OCI-LY7 (cell line): Measurements from ENCODE around the gene ARV1. TPM values are rescaled to one million over a fixed set of nuclear protein-coding genes. Genes with fewer than 3 reads are reported as not detected.

Source experiments
- BruUV-seq: library from RNA; stranded (reverse); fragments of 400-500 nt; replicated peaks from 2 replicates; lab custom pipeline; 2021; lab: Mats Ljungman, UMichigan
- CTCF ChIA-PET: fragments of 300-600 bp; sonication (Branson Sonifier 250); formaldehyde crosslinking; loops from one replicate; lab custom pipeline; 2022; ENCODE audit warnings: antibody characterized with exemption; ENCODE audit not compliant: unreplicated experiment; lab: Charles Lee
- POLR2A ChIA-PET: fragments of 300-600 bp; sonication (Branson Sonifier 250); formaldehyde crosslinking; loops from one replicate; lab custom pipeline; 2022; ENCODE audit warnings: antibody characterized with exemption; lab: Charles Lee
- DNase-seq: peaks from one replicate; pipeline ENCODE4 v3.0.0-alpha.2; 2015; ENCODE audit warnings: low spot score
- H2AFZ ChIP-seq: fragments of 200-600 bp; sonication (generic), shearing (Covaris generic); 2 replicates; pipeline ENCODE4 v1.6.1; 2014; ENCODE audit warnings: mild to moderate bottlenecking, antibody characterized with exemption, low read length, moderate library complexity
- H3K27ac ChIP-seq: fragments of 200-600 bp; sonication (generic); 2 replicates; pipeline ENCODE4 v1.5.1; 2014; ENCODE audit warnings: mixed run types, low read depth, mild to moderate bottlenecking, moderate library complexity, low read length, inconsistent platforms; ENCODE audit not compliant: poor library complexity, severe bottlenecking
- H3K36me3 ChIP-seq: fragments of 200-600 bp; sonication (generic); 2 replicates; pipeline ENCODE4 v1.6.1; 2014; ENCODE audit warnings: mild to moderate bottlenecking, antibody characterized with exemption, low read length, moderate library complexity, mixed read lengths; ENCODE audit not compliant: insufficient read depth
- H3K4me1 ChIP-seq: fragments of 200-600 bp; sonication (generic); 2 replicates; pipeline ENCODE4 v1.5.1; 2014; ENCODE audit warnings: mild to moderate bottlenecking, low read length; ENCODE audit not compliant: insufficient read depth, poor library complexity, severe bottlenecking
- H3K4me2 ChIP-seq: fragments of 200-600 bp; sonication (generic); 2 replicates; pipeline ENCODE4 v1.6.1; 2014; ENCODE audit warnings: mild to moderate bottlenecking, low read length
- H3K4me3 ChIP-seq: fragments of 200-600 bp; sonication (generic); 2 replicates; pipeline ENCODE4 v1.5.1; 2014; ENCODE audit warnings: mild to moderate bottlenecking, low read depth, low read length; ENCODE audit not compliant: poor library complexity, severe bottlenecking
- H3K79me2 ChIP-seq: fragments of 200-600 bp; sonication (generic); 2 replicates; pipeline ENCODE4 v1.6.1; 2016; ENCODE audit warnings: low read depth, mild to moderate bottlenecking, low read length, moderate library complexity, mixed read lengths; ENCODE audit not compliant: insufficient read depth
- H3K9me2 ChIP-seq: fragments of 200-600 bp; sonication (generic); 2 replicates; pipeline ENCODE4 v1.6.1; 2016; ENCODE audit warnings: mild to moderate bottlenecking, low read length, mixed read lengths; ENCODE audit not compliant: insufficient read depth
- H3K9me3 ChIP-seq: fragments of 200-600 bp; sonication (generic); 2 replicates; pipeline ENCODE4 v1.6.1; 2014; ENCODE audit warnings: mild to moderate bottlenecking, mixed run types, low read length, mixed read lengths
- H4K20me1 ChIP-seq: fragments of 200-600 bp; sonication (generic); 2 replicates; pipeline ENCODE4 v1.6.1; 2014; ENCODE audit warnings: mild to moderate bottlenecking, antibody characterized with exemption, low read length, moderate library complexity, mixed read lengths; ENCODE audit not compliant: insufficient read depth
- CTCF ChIP-seq: fragments of 200-600 bp; sonication (generic); conservative IDR thresholded peaks from 2 replicates; pipeline ENCODE4 v1.5.1; 2014; ENCODE audit warnings: mild to moderate bottlenecking, antibody characterized with exemption, low read length, moderate library complexity, mixed read lengths
- EZH2phosphoT487 ChIP-seq: fragments of 200-600 bp; sonication (generic); IDR thresholded peaks from 2 replicates; pipeline ENCODE4 v1.6.1; 2018; ENCODE audit warnings: low read depth, borderline replicate concordance, mild to moderate bottlenecking, mixed run types, antibody characterized with exemption, low read length, moderate library complexity, mixed read lengths
- intact Hi-C: fragments of 100-400 bp; cut with micrococcal nuclease; formaldehyde crosslinking; loops from one replicate; pipeline ENCODE4 v1.10.0; 2022; ENCODE audit not compliant: unreplicated experiment
- total RNA-seq, 2 experiments: library from RNA; depleted of rRNA in 1 of 2; stranded (reverse); fragments of >200 nt in 1 of 2; shearing (Covaris generic) in 1 of 2; gene quantifications; 2 replicates each; pipeline ENCODE4 v1.2.3, GENCODE V29; 2014 to 2022

ARV1 gene
- total RNA-seq, 2 experiments from 2014 or later = 15.1 to 21.2 TPM

GRCh38 chr1:230958370-230958769, 20.5 kb upstream of the ARV1 start:
- H3K4me1 ChIP-seq = peaks cover 14% of the 10 kb centered on the region
- no peak overlapping the region for H3K4me2 ChIP-seq
- intact Hi-C loops = no loop called here
- H3K36me3 ChIP-seq = peaks cover 38% of the 10 kb centered on the region; the same call in 1 of the 2 replicates
- H3K9me2 ChIP-seq = no peaks in the 10 kb centered on the region
- no peaks in the 10 kb centered on the region for H4K20me1 ChIP-seq
- H3K79me2 ChIP-seq = no peaks in the 10 kb centered on the region
- H3K4me3 ChIP-seq = no peak overlapping the region
- no peak overlapping the region for H2AFZ ChIP-seq
- ChIA-PET POLR2A (interaction anchor here (0.5 to 3.7 kb wide), 12 partner anchors 8 to 282 kb away, joined by 3 to 26 read pairs (median 5); partner anchors contain the start of genes ARV1 and TTC13), CTCF (interaction anchor here (1.2 kb wide), 1 partner anchor 8 kb away, joined by 4 read pairs; no protein-coding TSS in a partner anchor)
- BruUV-seq = no TSS peak
- no peak overlapping the region for H3K27ac ChIP-seq
- no peak for DNase-seq
- no peaks in the 10 kb centered on the region for H3K9me3 ChIP-seq
- TF ChIP-seq CTCF = no peak
- TF ChIP-seq EZH2phosphoT487 = no peak

DNA sequence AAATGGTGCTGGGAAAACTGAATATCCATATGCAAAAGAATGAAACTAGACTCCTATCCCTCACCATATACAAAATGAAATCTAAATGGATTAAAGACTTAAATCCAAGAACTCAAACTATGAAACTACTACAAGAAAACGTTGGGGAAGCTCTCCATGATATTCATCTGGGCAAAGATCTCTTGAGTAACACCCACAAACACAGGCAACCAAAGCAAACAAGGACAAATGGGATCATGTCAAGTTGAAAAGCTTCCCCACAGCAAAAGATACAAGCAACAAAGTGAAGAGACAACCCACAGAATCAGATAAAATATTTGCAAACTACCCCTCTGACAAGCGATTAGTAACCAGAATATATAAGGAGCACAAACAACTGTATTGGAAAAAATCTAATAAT, 14.0 kb upstream of the ARV1 start:
- no TSS peak for BruUV-seq

More for the DNA sequence above, 14.0 kb upstream of the ARV1 start:
- Histone ChIP-seq H3K9me2 (no peaks in the 10 kb centered on the region), H3K27ac (no peak overlapping the region), H4K20me1 (no peaks in the 10 kb centered on the region), H3K36me3 (peaks cover 7% of the 10 kb centered on the region; the same call in 1 of the 2 replicates), H3K9me3 (no peaks in the 10 kb centered on the region), H2AFZ (no peak overlapping the region), H3K4me1 (no peaks in the 10 kb centered on the region), H3K79me2 (no peaks in the 10 kb centered on the region), H3K4me3 (no peak overlapping the region), H3K4me2 (no peak overlapping the region)
- DNase-seq = no peak
- no peak for TF ChIP-seq CTCF
- no peak for TF ChIP-seq EZH2phosphoT487
- ChIA-PET CTCF (no interaction called here), POLR2A (interaction anchor here (0.7 to 1.1 kb wide), 3 partner anchors 14 to 1619 kb away, joined by 3 to 6 read pairs (median 3); no protein-coding TSS in a partner anchor)
- intact Hi-C loops = no loop called here
